A673 (cell line): ENCODE results near the gene VDR.
A peak's percentile ranks its signal among the peaks of the same experiment; 100 is the strongest.

Source experiments
- CTCF ChIP-seq: fragments of 300-800, 200-600 bp; sonication (generic); conservative IDR thresholded peaks from 2 replicates; pipeline ENCODE4 v1.5.1; 2017; ENCODE audit warnings: low read depth, mild to moderate bottlenecking, antibody characterized with exemption, low read length, moderate library complexity, mixed read lengths
- EZH2 ChIP-seq: fragments of 200-600 bp; sonication (generic); IDR thresholded peaks from 2 replicates; pipeline ENCODE4 v1.6.1; 2017; ENCODE audit warnings: borderline replicate concordance, low read depth, mild to moderate bottlenecking, mixed read lengths, antibody characterized with exemption, low read length; ENCODE audit not compliant: poor library complexity, severe bottlenecking

- TF ChIP-seq CTCF (peak; percentile 91), EZH2 (no peak)
These were observed 44.9 kb upstream of the VDR start for GRCh38 chr12:47949441-47950341.
